Bone marrow (tissue), 2 donors: Measurements from ENCODE around the gene IZUMO2.
"Not testable (repeated sequence)": the region's sequence is repeated elsewhere in the genome, so short reads cannot be mapped to it uniquely, and the experiment has no call there.

ENCODE experiments used
- DNase-seq, 2 donors: peaks; one replicate each; lab custom pipeline; 2025; lab: John Stamatoyannopoulos, UW

Gene IZUMO2

GRCh38 chr19:50135856-50136602 lies 27.1 kb downstream of the IZUMO2 start:
- not testable (repeated sequence) for DNase-seq

- DNase-seq: not testable (repeated sequence)
Measured at GRCh38 chr19:50134777-50135719, 28.0 kb downstream of the IZUMO2 start.

GRCh38 chr19:50133518-50134492 lies 29.3 kb downstream of the IZUMO2 start:
- DNase-seq: not testable (repeated sequence)

GRCh38 chr19:50104012-50104411 lies 59.1 kb downstream of the IZUMO2 start:
- DNase-seq: not testable (repeated sequence)

- DNase-seq: not testable (repeated sequence)
Measured at GRCh38 chr19:50103405-50103804, 59.7 kb downstream of the IZUMO2 start.
